GM18507 (cell line): Measurements from ENCODE around the gene PAK5.

ENCODE experiments used
- DNase-seq: peaks from one replicate; pipeline ENCODE4 v3.0.0; 2011; ENCODE audit warnings: low read depth; ENCODE audit not compliant: insufficient read length; ENCODE audit errors: extremely low spot score
- FAIRE-seq: peaks from 2 replicates; lab custom pipeline; 2011; peaks lifted over from hg19 to GRCh38; lab: Jason Lieb, UNC

The PAK5 gene

DNA sequence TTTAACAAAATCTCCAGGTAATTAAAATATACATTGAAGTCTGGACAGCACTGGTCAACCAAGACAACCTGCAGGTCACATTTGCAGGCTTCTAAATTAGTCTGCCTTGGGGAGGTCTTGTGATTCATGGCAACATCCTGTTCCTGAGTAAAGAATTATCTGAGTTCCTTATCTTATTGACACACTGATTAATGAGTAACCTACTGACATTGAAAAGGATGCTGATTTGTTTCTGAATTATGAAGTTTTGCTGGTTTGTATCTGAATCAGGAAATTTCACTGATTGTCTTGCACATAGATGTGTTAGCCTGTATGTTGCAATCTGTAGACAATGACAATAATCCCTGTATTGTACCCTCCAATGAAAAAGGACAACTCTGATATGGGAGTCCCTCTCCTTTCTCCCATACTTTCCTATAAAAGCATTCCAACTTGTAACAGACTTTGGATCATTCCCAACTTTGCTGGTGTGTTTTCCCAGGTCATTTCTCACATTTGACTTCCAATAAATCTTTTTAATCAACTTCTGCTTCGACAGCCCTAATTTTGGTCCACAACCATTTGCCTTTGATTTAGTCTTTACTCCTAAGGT is 244.5 kb downstream of the PAK5 start:
- FAIRE-seq, result no peak
- DNase-seq, result no peak

DNA sequence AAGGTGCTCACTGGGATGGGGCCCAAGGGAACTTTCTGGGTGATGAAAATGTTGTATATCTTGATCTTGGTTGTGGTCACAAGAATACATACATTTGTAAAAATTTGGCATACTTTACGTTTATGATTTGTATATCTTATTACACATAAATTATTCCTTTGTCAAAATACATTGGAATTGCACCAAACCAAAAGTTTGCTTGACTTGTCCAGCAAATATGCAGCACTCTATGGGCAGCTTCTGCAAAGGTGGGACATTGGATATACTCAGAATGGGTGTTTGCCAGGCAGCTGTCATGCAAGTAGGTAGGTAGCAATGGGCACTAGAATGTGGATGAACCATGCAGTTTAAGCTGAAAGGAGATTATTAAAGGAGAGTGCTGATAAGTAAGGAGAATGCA is 246.5 kb downstream of the PAK5 start:
- DNase-seq (no peak), FAIRE-seq (no peak)

DNA sequence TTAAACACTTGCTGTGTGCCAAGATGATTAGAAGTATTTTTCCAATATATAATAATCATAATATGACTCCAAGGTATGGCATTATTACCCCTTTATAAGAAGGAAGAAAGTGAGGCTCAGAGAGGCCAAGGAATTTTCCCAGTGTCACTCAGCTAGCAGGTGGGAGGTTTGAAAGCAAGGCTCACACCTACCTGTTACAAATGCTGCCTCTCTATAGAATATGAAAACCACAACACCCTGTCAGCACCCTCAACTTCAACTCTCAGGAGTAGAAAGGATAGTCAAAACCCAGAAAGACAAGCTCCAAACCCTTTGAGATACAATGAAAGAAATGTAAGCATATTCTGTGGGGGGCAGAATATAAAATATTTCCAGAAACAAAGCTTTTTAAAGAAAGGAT is 247.8 kb downstream of the PAK5 start:
- FAIRE-seq (no peak), DNase-seq (no peak)

DNA sequence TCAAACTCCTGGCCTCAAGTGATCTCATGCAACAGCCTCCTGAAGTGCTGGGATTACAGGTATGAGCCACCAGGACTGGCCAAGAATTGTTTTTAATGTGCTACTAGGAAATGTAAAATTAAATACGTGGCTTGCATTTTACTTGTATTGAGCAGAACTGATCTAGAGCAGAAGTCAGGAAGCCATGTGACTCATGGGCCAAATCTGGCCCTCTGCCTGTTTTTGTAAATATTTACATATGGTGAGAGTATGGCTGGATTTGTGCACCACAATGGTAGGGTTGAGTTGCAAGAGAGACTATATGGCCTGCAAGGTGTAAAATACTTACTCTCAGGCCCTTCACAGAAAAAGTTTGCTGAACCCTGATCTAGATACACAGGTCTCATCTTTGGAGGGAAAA is 248.7 kb downstream of the PAK5 start:
- no peak for FAIRE-seq
- no peak for DNase-seq

DNA sequence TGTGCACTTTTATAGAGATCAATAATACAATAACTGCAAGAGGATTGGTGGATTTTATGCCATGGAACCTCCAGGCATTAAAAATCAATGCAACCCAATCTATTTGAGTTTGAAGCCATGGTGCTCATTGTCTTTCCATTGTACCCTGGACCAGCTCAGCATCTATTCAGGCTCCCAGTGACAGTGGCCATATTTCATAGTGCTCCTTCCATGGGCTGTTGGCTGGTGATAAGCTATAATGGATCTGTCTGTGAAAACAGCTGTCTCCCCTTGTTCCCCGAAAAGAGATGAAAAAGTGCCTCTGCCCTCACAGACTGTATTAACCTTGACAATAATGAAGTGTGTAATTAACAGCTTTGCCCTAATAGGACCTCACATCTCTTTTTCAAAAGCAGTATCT is 250.2 kb downstream of the PAK5 start:
- no peak for DNase-seq
- no peak for FAIRE-seq

DNA sequence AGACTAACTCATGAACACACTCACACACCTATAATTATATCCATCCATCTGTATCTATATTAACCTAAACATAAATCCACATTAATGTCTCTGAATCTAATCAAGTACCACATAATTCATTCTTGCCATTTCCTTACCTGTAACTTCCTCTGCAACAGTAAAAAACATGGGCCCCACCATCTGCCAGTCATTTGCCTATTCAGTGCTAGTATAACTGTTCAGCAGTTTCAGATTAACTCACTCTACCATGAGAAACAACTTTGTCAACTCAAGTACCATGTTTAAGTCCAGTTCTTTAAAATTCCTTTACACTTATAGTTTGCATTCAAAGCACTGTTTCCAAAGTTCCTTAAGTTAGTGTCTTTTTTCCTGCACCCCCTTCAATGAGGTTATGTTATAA is 255.7 kb downstream of the PAK5 start:
- DNase-seq (no peak), FAIRE-seq (no peak)

DNA sequence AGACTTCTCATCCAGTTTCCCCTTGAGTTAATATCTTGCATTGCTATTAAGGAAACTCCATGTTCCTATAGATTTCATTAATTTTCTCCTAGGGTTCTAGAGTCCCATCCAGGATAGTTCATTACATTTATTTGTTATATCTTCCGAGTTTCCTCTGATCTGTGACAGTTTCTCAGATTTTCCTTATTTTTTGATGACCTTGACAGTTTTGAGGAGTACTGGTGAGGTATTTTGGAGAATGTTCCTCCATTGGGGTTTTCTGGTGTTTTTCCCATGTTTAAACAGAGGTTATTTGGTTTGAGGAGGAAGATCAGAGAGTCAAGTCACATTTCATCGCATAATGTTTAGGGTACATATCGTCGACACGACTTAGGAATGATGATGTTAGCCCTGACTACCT is 256.7 kb downstream of the PAK5 start:
- FAIRE-seq (no peak), DNase-seq (no peak)

DNA sequence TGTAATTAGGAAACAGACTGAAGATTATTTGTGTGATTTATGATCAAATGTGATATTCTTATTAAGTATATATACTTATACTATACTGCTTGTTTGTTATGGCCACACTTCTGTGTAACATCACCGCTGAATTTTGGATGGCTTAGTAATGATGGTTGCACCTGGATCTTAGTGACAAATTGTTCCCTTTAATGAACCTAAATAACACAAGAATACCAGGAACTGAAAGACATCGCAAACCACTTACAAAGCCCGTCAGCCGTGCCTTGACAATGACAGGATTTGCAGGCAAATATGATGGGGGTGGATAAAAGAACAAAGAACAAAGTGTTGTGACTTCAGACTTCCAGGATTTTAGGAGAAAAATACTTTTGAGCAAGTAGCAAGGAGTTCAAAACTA is 257.4 kb downstream of the PAK5 start:
- DNase-seq (no peak), FAIRE-seq (no peak)

DNA sequence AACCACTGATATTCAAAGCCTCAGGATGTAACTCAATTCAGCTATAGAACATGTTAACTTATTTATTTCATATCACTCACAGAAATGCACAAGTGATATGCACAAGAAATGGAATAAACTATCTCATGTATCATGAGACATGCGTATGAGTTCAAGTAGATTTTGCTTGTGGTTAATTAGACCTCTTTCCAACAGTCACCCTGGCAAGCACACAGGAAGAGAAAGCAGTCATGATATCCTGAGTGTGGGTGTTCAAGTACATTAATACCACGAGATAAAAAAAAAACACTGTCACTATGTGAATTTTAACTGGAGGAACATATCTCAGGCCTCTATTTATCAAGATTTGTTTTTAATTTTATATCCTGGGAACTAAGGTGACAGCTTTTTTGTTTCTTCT is 260.3 kb downstream of the PAK5 start:
- FAIRE-seq (no peak), DNase-seq (no peak)

DNA sequence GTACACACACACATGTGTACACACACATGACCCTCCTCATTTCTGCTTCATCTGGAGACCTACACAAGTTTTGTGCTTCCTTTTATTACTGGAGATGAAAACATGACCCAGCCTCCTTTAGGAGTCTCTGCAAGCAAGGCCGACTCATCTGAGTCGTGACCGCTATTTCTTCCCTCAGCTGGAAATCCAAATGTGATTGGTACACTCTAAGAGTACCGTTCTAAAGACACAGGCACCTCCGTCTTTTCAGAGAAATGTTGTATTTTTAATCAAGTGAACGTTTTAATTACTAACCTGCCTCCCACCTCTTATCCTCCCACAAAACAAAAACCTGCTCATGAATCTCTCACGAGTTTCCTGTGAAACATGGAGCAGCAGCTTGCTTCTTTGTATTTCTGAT is 261.5 kb downstream of the PAK5 start:
- FAIRE-seq, result no peak
- no peak for DNase-seq

DNA sequence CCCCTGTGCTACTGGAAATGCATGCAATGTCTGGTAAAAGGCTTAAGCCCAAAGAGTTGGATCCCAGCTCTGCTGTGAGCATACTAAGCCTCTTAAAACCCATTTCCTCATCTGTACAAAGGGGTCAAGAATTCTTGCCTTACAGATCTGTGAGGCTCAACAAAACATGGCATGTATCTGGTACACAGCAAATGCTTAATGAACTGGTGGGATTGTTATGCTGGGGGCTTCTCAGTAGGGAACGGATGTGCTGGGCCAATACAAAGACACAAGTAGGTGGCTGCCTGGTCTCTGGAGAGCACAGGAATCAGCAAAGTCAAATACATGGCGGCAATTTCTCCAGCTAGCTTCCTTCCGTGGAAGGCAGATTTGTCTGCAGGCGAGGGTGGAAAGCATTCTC is 262.2 kb downstream of the PAK5 start:
- no peak for FAIRE-seq
- DNase-seq, result no peak

DNA sequence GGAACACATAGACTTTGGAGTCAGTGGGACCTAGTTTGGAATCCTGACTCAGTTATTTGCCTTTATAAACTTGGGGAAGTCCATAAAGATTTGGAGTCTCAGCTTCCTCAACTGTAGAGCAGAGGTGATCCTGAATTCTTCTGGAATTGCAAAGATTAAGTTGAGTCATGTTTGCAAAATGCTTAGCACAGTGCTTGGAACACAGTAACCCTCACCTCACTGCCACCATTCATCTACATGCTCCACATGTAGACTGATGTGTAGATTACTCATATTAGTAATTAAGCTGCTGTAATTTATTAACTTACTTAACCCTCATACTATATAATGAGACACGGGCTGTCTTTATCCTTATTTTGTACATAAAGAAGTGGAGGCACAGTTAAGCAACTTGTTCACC is 263.0 kb downstream of the PAK5 start:
- no peak for FAIRE-seq
- no peak for DNase-seq

DNA sequence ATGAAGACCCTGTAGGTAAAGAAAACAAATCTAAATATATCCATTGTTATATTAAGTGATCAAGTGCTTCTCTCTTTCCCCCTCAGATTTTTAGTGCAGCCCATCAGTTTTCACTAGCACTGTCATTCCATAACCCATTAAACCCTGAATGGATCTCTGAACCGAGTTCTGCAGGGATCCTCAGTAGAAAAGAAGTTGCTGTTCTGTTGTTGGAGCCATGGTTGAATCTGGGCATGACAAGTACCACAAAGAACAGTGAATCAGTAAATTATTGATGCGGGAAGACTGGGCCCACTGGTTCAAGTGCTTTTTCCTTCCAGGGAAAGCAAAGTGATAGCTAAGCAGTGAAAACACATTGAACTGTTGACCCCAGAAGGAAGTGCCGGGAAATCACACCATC is 264.1 kb downstream of the PAK5 start:
- no peak for DNase-seq
- no peak for FAIRE-seq

DNA sequence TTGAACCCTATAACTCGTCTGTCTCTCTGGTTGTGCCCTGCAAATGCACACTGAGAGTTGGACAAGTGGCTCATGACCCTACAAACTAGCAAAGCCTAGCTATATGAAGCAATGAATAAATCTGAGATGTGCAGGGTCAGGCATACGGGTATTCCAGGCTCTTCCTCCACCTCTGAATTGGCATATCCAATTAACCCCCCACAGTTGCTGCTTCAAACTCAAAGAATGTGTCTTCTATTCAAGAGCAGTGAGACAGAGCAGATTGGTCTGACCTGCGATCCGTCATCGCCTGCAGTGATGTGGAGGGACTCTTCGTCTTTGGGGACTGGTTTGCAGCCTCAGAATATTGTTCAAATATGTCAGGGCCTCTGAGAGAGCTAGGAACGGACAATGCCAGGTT is 264.7 kb downstream of the PAK5 start:
- no peak for FAIRE-seq
- no peak for DNase-seq

DNA sequence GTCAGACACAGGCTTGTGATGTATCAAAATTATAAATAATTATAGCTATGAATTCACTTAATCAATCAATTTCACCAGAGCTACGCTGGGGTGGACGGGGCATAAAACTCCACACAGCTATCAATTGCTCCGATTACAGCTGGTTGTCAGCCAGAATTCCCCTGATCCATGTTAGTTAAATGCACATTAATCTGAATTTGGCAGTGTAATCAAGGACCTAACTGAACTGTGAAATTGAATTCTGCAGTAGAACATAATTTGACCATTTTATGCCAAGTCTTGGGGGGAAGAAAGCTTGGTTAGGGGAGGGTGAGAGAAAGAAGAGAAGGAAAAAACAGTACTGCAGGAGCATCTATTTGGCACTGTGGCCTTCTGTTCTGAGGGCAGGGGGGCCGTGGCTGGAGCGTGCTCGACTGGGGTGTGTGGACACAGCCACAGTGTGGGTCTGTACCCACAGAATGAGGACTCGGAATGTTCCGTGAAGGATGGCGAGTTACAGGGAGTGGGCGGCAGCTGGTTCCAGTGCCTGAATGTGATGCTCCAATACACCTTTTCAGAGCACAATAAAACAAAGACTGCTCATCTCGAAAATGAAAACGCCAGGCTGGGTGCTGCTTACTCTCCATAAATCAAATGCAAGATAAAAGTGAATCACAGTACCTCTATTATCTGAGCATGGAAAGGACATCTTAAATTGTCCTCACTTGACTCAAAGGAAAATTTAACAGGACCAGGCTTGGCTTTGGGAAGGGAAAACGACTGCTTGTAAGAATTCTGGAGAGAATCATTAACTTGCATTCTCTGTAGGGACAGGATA is 265.3 kb downstream of the PAK5 start:
- no peak for FAIRE-seq

DNA sequence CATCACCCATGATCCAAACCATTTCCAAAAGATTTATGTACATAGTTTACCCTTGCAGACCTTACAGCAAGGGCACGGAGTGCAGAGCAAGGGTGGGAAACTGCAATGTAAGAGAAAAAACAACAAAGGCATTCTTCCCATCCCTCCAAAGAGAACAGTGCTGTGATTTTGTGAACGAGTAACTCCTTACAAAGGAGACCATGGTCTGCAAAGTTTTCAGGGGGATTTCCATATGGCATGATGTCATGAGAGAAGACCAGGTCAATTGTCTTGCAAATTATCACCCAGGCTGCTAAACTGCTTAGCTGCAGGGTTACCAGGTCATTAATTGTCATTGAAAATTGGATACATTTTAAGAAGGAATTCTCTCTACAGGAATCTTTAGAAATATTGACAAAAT is 266.2 kb downstream of the PAK5 start:
- FAIRE-seq (no peak), DNase-seq (no peak)

More for the DNA sequence above, 265.3 kb downstream of the PAK5 start:
- no peak for DNase-seq

DNA sequence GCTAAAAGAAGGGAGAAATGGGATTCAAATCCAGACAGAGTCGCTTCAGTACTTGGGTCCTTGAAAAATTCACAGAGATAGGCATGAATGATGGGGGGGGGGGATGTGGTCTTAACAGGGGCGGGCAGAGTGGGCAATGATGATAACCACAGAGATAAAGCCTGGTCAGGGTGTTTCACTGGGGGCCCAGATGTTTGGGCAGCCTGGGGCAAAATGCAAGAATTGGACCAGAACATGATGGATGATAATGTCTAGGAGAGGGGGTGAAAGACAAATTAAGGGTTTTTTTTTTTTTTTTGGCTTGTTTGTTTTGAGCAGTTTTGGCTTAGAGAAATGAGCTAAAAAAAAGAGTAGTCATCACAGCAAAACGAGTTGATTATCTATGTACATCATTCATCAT is 267.1 kb downstream of the PAK5 start:
- FAIRE-seq, result no peak
- no peak for DNase-seq

DNA sequence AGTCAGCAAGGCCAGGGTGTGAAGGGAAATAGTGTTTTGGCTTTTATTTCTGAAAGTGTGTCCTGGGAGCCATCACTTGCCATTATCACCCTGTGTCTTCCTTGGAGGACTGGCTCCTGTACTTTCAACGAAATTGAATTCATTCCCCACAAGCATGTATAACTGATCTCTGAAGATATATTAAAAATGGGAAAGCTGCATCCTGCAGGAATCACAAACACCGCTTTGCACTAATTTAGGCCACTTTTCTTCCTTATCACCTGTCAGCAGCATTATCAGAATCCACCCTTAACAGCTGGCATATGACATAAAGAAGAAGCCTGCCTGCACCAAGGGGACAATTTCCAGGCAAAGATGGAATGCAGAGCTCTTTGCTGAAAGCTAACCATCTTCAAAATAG is 268.3 kb downstream of the PAK5 start:
- no peak for FAIRE-seq
- DNase-seq, result no peak

DNA sequence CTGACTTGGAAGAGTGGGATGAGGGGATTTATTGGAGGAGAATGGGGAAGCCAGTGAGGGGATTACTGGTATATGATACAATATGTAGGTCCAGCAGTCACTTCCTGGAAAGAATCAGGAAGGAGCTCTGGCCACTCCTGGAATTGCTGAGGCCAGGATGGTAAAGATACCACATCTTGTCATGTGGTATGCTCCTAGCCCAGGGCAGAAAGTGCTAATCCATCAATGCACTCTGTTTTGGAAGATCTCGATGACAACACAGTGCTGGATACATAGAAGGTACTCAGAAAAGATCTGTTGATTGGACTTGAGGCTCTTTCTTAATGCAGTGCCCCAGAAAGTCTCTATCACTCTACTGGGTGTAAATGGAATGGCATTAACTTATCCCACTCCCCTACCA is 271.9 kb downstream of the PAK5 start:
- no peak for DNase-seq
- FAIRE-seq, result no peak

DNA sequence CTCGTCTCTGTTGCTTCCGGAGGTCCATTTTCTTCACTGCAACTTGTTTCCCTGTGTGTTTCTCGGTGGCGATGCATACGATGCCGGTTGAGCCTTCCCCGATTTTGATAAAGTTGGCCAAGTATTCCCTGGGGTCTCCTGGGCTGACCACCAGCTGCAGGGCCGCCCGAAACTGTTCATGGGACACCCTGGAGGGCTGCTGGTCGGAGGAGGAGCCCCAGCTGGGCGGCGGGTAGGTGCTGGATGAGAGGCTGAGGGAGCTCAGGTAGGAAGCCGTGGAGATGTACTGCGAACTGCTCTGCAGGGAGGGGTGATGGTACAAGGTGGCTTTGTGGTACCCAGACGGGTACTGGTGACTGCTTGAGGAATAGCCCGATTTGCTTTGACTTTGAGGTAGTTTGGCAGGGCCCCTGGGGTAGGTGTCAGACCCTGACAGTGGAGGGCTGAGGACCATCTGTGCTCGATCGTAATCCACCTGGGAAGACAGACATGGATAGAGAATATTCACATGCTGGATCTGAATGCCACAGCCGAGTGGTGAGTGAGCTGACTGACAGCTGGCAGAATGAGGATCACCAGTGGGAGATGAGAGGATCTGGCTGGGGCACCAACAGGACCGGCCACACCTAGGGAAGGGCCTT is 272.8 kb downstream of the PAK5 start:
- FAIRE-seq (no peak), DNase-seq (no peak)

DNA sequence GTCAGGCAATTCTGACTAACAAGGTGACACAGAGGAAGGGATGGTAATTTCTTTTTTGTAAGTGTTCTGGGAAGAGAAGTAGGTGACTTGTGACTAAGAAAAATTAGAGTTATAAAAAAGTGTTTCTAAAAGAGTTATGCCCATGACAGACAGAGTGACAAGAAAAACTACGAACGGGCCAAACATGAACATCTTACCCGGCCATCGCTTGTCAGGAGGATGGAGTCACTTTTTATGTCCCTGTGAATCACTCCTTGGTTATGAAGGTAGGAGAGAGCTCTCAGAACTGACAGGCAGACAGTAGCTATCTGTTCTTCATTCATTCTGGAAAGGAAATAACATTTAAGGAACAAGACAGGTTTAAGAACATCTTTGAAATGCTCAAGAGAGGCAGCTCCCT is 281.5 kb downstream of the PAK5 start:
- FAIRE-seq, result no peak
- no peak for DNase-seq
